ENCODE measurements around the gene EDN1.

DNA sequence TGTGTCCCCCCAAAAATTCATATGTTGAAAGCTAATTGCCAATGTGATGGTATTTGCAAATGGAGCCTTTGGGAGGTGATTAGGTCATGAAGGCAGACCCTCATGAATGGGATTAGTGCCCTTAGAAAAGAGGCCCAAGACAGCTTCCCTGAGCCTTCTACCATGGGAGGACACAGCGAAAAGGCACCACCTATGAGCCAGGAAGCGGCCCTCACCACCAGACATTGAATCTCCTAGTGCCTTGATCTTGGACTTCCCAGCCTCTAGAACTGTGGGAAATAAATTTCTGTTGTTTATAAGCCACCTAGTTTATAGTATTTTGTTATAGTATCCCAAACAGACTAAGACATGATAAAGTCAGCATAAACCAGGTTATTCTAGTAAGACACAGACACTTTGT lies 18.9 kb downstream of the EDN1 start:
- TF ChIP-seq, protein P1, sequence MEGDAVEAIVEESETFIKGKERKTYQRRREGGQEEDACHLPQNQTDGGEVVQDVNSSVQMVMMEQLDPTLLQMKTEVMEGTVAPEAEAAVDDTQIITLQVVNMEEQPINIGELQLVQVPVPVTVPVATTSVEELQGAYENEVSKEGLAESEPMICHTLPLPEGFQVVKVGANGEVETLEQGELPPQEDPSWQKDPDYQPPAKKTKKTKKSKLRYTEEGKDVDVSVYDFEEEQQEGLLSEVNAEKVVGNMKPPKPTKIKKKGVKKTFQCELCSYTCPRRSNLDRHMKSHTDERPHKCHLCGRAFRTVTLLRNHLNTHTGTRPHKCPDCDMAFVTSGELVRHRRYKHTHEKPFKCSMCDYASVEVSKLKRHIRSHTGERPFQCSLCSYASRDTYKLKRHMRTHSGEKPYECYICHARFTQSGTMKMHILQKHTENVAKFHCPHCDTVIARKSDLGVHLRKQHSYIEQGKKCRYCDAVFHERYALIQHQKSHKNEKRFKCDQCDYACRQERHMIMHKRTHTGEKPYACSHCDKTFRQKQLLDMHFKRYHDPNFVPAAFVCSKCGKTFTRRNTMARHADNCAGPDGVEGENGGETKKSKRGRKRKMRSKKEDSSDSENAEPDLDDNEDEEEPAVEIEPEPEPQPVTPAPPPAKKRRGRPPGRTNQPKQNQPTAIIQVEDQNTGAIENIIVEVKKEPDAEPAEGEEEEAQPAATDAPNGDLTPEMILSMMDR (IDR thresholded peaks at IDR 0.05) = no peak
- TF ChIP-seq POLR2AphosphoS5 (IDR thresholded peaks at IDR 0.05) (no peak), POLR2A (IDR thresholded peaks at IDR 0.05; ENCODE audit: low read depth) (no peak), EP300 (IDR thresholded peaks at IDR 0.05) (no peak)

All from esophagus muscularis mucosa (tissue), 4 donors.